BLaER1 treated with 17β-estradiol and CSF1 and Interleukin-3, amounts not matched to agents 10 nM and 100 nM (cell line): ENCODE data around the gene DCAF8.

ENCODE experiments used
- H3K27ac ChIP-seq, 11 experiments: shearing (Covaris generic); formaldehyde crosslinking; 2 replicates each; pipeline ENCODE4 v1.8.1; 2022
- H3K27me3 ChIP-seq, 11 experiments: shearing (Covaris generic); formaldehyde crosslinking; 2 replicates each; pipeline ENCODE4 v1.8.1; 2022
- H3K36me3 ChIP-seq, 11 experiments: shearing (Covaris generic); formaldehyde crosslinking; 2 replicates each; pipeline ENCODE4 v1.8.1; 2022
- H3K4me1 ChIP-seq, 10 experiments: shearing (Covaris generic); formaldehyde crosslinking; 2 replicates each; pipeline ENCODE4 v1.8.1; 2022
- H3K4me2 ChIP-seq, 11 experiments: shearing (Covaris generic); formaldehyde crosslinking; 2 replicates each; pipeline ENCODE4 v1.8.1; 2022
- H3K4me3 ChIP-seq, 10 experiments: shearing (Covaris generic); formaldehyde crosslinking; 2 replicates each; pipeline ENCODE4 v1.8.1; 2022
- H3K9ac ChIP-seq, 11 experiments: shearing (Covaris generic); formaldehyde crosslinking; 2 replicates each; pipeline ENCODE4 v1.8.1; 2022
- H3K9me3 ChIP-seq, 11 experiments: shearing (Covaris generic); formaldehyde crosslinking; replicated peaks in 1 of 11; 2 replicates each; pipeline ENCODE4 v1.8.1; 2022
- H4K20me1 ChIP-seq, 11 experiments: shearing (Covaris generic); formaldehyde crosslinking; 2 replicates each; pipeline ENCODE4 v1.8.1; 2022
- Cebpa-rat ChIP-seq, 11 experiments: shearing (Covaris generic); IDR thresholded peaks; 2 replicates each; pipeline ENCODE4 v1.8.1; 2022

The DCAF8 gene

DNA sequence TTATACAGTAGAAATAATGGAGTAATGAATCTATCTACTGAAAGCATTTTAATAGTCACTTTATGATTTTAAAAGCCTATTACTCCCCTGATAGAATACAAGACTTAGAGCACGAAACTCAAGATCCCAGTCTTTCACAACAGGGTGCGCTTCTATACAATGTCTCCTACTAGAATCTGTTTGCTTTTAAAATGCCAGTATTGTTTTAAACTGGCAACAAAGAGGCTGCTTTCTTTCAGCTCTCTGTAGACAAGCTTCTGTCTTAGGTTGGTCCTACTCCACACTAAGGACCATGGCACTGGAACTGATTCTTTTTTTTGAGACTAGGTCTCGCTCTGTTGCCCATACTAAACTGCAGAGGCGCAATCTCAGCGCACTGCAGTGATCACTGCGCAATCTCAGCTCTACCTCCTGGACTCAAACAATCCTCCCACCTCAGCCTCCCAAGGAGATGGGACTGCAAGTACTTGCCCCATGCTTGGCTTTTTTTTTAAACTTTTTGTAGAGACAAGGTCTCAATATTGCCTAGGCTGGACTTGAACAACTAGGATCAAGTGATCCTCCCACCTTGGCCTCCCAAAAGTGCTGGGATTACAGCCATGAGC, 4.8 kb downstream of the DCAF8 start:
- H3K4me1 ChIP-seq, result peaks cover 19 to 46% (median 31%) of the 10 kb centered on the region in 10 experiments
- H3K9me3 ChIP-seq, result no peaks in the 10 kb centered on the region
- H3K4me2 ChIP-seq, result peak overlapping the region in 1 of 11 experiments; percentile 27; a peak in 2 of 22 replicates
- no peaks in the 10 kb centered on the region for H3K27me3 ChIP-seq
- peaks cover 0 to 66% (median 24%) of the 10 kb centered on the region in 11 experiments; a peak in 13 of 22 replicates for H4K20me1 ChIP-seq
- no peak overlapping the region for H3K4me3 ChIP-seq
- H3K36me3 ChIP-seq, result peaks cover 26 to 57% (median 50%) of the 10 kb centered on the region in 11 experiments; a peak in 21 of 22 replicates
- H3K9ac ChIP-seq, result peak overlapping the region in 2 of 11 experiments; percentile 1 to 2; a peak in 1 of 22 replicates
- TF ChIP-seq Cebpa-rat (IDR thresholded peaks at IDR 0.05), result no peak
- H3K27ac ChIP-seq, result no peak overlapping the region

DNA sequence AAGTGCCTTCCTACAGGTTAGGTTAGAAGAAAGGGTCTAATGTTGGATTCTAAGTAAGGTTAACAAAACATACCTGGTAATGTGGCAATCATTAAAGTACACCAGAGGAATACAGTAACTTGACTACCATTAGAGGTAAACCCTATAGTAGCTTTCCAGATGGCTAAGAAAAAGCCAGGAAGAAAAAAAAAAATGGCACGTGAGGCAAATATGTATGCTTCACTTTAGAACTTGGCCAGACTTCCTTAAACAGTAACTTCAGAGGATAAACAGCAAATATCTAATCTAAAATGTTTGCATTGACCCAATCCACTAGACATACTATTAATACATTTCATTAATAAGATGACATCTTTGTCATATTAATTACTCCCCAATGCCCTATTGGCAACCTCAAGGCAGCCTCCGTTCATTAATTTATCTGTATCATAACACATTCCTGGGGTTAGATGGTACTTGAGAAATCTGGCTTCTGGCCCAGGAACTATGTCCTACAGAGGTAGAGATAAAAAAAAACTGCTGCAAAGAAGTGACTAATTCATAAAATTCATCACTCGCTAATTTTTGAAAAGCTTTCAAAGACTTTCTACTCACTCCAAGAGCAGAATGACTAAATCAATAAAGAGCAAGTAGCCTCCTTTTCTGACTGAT, 5.8 kb downstream of the DCAF8 start:
- Histone ChIP-seq H3K27me3 (no peaks in the 10 kb centered on the region), H3K9ac (no peak overlapping the region; a peak in 1 of 22 replicates), H3K36me3 (peaks cover 28 to 63% (median 54%) of the 10 kb centered on the region in 11 experiments), H3K27ac (no peak overlapping the region), H3K4me2 (peak overlapping the region in 1 of 11 experiments; percentile 1; a peak in 1 of 22 replicates), H3K9me3 (no peaks in the 10 kb centered on the region), H3K4me3 (no peak overlapping the region), H3K4me1 (peaks cover 19 to 46% (median 31%) of the 10 kb centered on the region in 10 experiments), H4K20me1 (peaks cover 3 to 76% (median 33%) of the 10 kb centered on the region in 11 experiments; a peak in 19 of 22 replicates)
- no peak for TF ChIP-seq Cebpa-rat (IDR thresholded peaks at IDR 0.05)

DNA sequence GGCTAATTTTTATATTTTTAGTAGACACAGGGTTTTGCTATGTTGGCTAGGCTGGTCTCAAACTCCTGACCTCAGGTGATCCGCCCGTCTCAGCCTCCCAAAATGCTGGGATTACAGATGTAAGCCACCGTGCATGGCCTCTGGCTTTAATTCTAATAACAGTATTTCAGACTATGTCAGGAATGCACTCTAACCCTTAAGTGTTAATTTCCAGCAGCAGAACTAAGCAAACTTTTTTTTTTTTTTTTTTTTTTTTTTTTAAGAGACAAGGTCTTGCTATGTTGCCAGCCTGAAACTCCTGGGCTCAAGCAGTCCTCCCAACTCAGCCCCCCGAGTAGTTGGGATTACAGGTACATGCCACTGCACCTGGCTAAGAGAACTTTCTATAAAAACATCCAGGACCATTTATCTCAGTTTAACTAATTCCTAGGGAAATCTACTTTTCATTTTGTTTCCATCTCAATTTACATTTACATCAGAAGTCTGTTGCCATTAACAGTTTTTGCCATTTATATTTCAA, 6.5 kb downstream of the DCAF8 start:
- Histone ChIP-seq H4K20me1 (peaks cover 10 to 83% (median 40%) of the 10 kb centered on the region in 11 experiments; a peak in 19 of 22 replicates), H3K27ac (no peak overlapping the region), H3K4me2 (no peak overlapping the region), H3K9ac (no peak overlapping the region), H3K4me1 (peaks cover 15 to 41% (median 27%) of the 10 kb centered on the region in 10 experiments), H3K9me3 (no peaks in the 10 kb centered on the region), H3K4me3 (no peak overlapping the region), H3K27me3 (no peaks in the 10 kb centered on the region), H3K36me3 (peaks cover 35 to 70% (median 61%) of the 10 kb centered on the region in 11 experiments)
- TF ChIP-seq Cebpa-rat (IDR thresholded peaks at IDR 0.05), result no peak

DNA sequence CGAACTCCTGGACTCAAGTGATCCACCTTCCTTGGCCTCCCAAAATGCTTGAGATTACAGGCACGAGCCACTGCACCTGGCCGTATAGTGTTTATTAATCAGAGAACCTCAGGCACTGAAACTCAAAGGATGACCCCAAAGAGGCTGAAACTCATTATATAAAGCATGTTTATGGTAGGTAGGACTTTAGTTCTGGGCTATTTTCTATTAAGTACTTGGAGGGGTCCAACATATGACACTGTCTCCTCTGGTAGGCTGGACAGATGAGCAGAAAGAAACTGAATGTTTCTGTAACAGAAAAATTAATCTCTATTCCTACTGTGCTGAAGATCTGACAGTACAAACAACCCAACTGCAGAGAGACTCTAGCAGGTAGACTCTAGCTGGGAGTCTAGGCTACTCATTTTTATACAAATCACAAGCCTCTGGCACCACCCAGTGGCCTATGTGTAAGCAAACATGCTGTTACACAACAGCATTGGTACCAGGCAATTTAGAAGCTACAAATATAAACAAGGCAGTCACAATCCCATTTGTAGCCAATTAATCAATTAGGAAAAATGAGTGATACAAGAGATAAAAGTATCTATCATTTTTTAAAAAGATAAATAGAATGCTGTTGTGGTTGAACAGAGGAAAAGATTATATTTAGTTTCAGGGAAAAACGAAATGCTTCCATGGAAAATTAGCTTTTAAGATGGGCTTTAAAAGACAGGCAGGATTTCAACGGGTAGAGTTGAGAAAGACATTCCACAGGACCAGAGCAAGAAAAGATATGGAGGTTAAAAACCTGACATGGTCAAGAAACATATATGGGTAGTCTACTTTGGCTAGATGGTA, 10.4 kb downstream of the DCAF8 start:
- Histone ChIP-seq H3K4me3 (no peak overlapping the region), H3K36me3 (peaks cover 24 to 87% (median 58%) of the 10 kb centered on the region in 11 experiments), H3K9me3 (no peaks in the 10 kb centered on the region), H3K4me2 (no peak overlapping the region), H3K9ac (peak overlapping the region in 2 of 11 experiments; percentile 1 to 15; a peak in 1 of 22 replicates), H3K27ac (peak overlapping the region in 1 of 11 experiments; percentile 7; a peak in 1 of 22 replicates), H4K20me1 (peaks cover 17 to 100% (median 61%) of the 10 kb centered on the region in 11 experiments; a peak in 19 of 22 replicates), H3K27me3 (no peaks in the 10 kb centered on the region), H3K4me1 (peaks cover 0 to 9% (median 0%) of the 10 kb centered on the region in 10 experiments; a peak in 1 of 20 replicates)
- peak in 3 of 11 experiments; percentile 25 to 31 (median 31); a peak in 2 of 22 replicates for TF ChIP-seq Cebpa-rat (IDR thresholded peaks at IDR 0.05)

DNA sequence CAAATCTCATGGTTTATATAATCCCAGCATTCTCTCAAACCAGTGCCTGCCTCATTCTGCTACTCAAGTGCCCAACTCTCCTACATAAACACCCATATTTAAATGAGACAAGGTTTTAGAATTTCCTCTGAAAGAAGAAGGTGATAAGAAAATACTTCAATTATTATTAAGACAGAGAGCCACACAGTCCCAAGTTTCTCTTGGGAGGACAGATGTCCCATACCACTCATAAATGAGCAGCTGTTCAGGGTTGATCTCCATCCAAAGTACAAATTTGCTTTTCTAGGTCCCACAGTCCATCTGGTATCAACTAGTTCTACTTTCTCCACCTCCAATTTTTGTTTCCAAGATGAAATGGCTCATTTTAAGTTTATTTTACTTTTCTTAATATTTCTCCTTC, 11.3 kb downstream of the DCAF8 start:
- Histone ChIP-seq H3K9ac (no peak overlapping the region), H4K20me1 (peaks cover 24 to 100% (median 63%) of the 10 kb centered on the region in 11 experiments; a peak in 20 of 22 replicates), H3K4me2 (no peak overlapping the region), H3K9me3 (no peaks in the 10 kb centered on the region), H3K4me1 (no peaks in the 10 kb centered on the region), H3K4me3 (no peak overlapping the region), H3K36me3 (peaks cover 24 to 86% (median 57%) of the 10 kb centered on the region in 11 experiments), H3K27ac (no peak overlapping the region), H3K27me3 (no peaks in the 10 kb centered on the region)
- TF ChIP-seq Cebpa-rat (IDR thresholded peaks at IDR 0.05), result no peak

DNA sequence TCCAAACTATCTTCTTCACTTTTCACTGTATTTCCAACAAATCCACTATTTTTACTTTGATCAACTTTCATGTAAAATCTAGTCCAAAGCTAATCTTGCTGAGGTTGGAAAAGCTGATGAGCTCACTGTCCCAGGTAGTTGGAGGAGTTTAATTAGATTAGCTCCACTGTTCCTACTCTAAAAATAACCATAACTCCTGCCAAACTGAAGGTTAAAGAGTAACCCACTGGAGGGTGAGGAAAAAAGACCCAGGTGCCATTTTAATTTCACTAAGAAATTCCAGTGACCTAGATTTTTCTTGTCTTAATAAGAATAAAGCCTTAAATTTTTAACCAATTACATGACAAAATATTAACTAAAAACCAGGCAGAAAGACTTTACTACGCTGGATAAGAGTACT, 15.3 kb downstream of the DCAF8 start:
- no peak overlapping the region for H3K4me2 ChIP-seq
- H3K4me1 ChIP-seq, result no peaks in the 10 kb centered on the region
- no peak for TF ChIP-seq Cebpa-rat (IDR thresholded peaks at IDR 0.05)
- no peak overlapping the region for H3K27ac ChIP-seq
- H3K9me3 ChIP-seq, result no peaks in the 10 kb centered on the region
- peaks cover 33 to 83% (median 57%) of the 10 kb centered on the region in 11 experiments for H3K36me3 ChIP-seq
- no peak overlapping the region for H3K4me3 ChIP-seq
- peak overlapping the region in 1 of 11 experiments; percentile 1; a peak in 2 of 22 replicates for H3K9ac ChIP-seq
- H3K27me3 ChIP-seq, result no peaks in the 10 kb centered on the region
- H4K20me1 ChIP-seq, result peaks cover 45 to 98% (median 87%) of the 10 kb centered on the region in 11 experiments; a peak in 20 of 22 replicates

DNA sequence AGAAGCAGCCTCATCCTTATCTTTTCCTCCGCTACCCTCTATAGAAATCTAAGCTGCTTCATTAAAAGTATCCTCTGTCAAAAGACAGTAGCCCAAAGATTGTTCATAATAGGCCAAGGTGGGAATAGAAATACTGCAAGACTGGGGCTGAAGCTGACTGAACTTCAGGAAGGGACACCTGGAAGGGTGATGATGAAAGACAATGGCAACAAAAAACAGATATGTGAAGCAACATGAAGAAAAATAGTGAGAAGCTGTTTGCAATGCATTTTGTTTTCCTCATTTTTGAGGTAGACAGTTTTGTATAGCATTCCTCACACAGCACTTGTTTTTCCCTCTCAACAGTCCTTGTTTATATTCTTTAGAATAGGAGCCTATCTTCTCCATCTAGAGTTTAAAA, 16.9 kb downstream of the DCAF8 start:
- Histone ChIP-seq H3K4me1 (no peaks in the 10 kb centered on the region), H3K27me3 (no peaks in the 10 kb centered on the region), H3K36me3 (peaks cover 39 to 86% (median 61%) of the 10 kb centered on the region in 11 experiments), H3K9me3 (no peaks in the 10 kb centered on the region), H3K4me3 (no peak overlapping the region), H4K20me1 (peaks cover 38 to 97% (median 77%) of the 10 kb centered on the region in 11 experiments; a peak in 20 of 22 replicates), H3K27ac (no peak overlapping the region), H3K9ac (peak overlapping the region in 1 of 11 experiments; percentile 25; a peak in 1 of 22 replicates), H3K4me2 (no peak overlapping the region)
- TF ChIP-seq Cebpa-rat (IDR thresholded peaks at IDR 0.05), result no peak

DNA sequence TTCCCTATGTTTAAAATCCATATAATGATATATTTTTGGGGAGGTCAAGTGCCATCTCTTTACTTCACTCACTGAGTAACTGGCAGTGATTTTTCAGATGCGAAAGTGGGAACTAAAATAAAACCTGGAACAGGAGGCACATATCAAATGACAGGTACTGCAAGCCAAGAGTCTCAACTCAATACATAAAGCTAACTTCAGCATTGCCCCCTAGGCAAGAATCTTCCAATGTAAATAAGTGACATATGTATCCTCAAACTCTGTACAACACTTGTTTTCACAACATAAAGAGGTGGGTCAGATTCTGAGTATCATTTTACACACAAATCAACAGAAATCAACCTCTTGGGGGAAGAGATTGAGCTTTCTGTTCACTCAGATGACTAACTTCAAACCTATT, 18.1 kb downstream of the DCAF8 start:
- H3K36me3 ChIP-seq, result peaks cover 51 to 88% (median 69%) of the 10 kb centered on the region in 11 experiments
- H3K27ac ChIP-seq, result no peak overlapping the region
- H4K20me1 ChIP-seq, result peaks cover 35 to 95% (median 77%) of the 10 kb centered on the region in 11 experiments; a peak in 20 of 22 replicates
- H3K9ac ChIP-seq, result 0 out of 22 replicates have a peak overlapping the region, but pooled peaks of 1 of the 11 experiments have one; percentile 1
- no peak for TF ChIP-seq Cebpa-rat (IDR thresholded peaks at IDR 0.05)
- no peaks in the 10 kb centered on the region for H3K4me1 ChIP-seq
- H3K9me3 ChIP-seq, result no peaks in the 10 kb centered on the region
- no peak overlapping the region for H3K4me3 ChIP-seq
- H3K27me3 ChIP-seq, result no peaks in the 10 kb centered on the region
- no peak overlapping the region for H3K4me2 ChIP-seq
